NOMO-1 (cell line): ENCODE results near the gene SURF4.

Experiments used
- DNase-seq, 2 experiments: peaks; one replicate each; lab custom pipeline; 2025; ENCODE audit not compliant: unreplicated experiment in 2 of 2; lab: John Stamatoyannopoulos, UW

The SURF4 gene

GRCh38 chr9:133375116-133375723, 640 bp downstream of the SURF4 start:
- peak in 1 of 2 experiments; percentile 47 for DNase-seq

GRCh38 chr9:133374612-133375115, 1.2 kb downstream of the SURF4 start:
- peak; percentile 34 to 58 for DNase-seq

DNA sequence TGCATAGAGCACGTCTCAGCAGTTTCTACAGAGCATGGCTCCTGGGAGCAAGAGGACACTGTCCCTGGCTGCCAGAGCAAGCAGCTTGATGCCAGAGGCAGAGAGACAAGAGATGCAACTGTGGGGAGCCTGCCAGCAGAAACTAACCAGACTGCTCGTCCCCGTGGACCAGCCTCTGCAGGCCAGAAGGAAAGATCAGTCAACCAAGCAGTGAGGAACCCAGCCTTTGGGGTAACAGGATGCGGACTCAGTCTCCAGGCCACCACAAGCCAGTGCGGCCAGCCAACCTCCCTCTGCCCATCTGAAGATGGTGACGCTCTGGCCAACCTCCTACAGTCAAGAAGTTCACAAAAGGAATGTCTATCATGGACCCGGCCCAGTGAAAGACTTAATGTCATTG, 3.7 kb downstream of the SURF4 start:
- no peak for DNase-seq

- DNase-seq = no peak
Observed at GRCh38 chr9:133371261-133371711, 4.6 kb downstream of the SURF4 start.

- no peak for DNase-seq
Observed at GRCh38 chr9:133370685-133371084, 5.2 kb downstream of the SURF4 start.

DNA sequence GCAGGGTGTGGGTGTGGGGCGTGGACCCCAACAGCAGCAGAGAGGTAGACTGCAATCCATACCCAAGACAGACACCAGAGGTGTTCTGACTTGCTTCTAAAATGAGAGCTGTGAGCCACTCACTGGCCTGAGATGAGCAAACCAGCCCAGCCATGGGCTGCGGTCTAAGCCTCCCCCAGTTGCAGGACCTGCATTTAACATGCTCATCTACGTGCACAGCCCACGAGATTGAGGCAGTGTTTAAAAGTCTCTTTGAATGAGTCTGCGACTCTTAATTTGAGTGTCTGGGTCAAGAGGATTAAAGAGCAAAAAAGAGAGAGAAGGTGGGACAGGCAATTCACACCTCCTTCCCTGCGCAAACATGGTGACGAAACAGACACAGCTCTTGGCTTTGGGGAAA, 5.9 kb downstream of the SURF4 start:
- no peak for DNase-seq

GRCh38 chr9:133369422-133369821, 6.4 kb downstream of the SURF4 start:
- DNase-seq = no peak

DNA sequence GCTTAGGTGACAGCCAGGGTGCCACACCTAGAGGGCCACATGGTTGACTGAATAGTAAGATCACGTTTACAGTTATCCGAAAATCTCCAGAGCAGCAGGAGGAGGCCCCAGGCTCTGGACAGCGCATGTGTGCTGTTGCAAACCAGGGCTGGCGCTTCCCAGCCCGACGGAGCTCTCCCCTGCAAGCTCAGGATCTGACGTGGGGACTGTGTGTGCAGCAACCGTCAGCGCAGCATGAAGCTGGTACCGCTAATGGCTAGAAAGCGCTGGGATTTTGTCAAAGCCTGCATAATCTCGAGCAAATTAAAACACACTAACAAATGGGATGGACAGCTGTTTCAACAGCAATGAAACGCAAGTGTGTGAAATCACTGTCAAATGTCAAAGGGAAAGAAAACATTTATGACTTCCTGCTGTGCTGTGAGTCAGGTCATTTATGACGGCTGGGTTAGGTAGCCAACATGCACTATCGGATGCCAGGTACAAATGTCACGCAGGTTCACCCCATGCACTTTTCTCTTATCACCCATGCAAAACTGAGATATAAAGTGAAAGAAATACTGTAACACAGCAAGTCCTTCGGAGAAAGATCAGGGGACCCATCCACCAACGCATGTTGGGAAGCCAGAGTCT, 7.5 kb downstream of the SURF4 start:
- DNase-seq = no peak

GRCh38 chr9:133367778-133368177, 8.1 kb downstream of the SURF4 start:
- no peak for DNase-seq

- no peak for DNase-seq
Observed at GRCh38 chr9:133367221-133367620, 8.6 kb downstream of the SURF4 start.

GRCh38 chr9:133366435-133366834, 9.4 kb downstream of the SURF4 start:
- DNase-seq = no peak

DNA sequence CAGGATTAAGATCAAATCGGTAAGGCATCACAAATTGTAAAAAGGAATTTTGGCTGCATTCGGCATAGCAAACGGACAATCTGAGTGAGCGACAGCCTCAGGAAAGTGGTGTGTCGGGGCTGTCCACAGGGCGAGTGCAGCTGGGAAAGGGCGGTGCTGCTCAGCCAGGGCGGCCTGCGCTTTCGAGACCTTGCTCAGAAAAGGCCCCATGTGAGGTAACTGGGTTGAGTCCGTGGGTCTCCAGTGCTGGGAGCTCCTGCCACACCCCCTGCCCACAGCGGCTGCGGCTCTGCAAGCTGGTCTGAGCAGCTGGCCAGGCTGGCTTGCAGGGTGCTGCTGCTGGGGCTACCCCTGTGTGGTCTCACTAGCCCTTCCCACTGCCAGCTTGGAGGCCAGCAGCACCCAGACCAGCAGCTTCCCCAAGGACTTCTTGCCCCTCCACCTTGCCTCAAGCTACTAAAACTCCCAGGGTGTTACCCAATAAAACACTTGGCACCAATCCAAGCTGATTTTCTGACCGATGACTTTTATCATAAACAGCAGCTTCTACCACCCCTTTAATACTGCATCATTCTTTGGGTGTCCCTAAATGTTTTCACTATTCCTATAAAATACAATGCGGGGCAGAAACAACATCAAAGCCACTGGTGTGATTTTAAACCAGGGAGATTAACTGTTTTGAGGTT, 13.4 kb downstream of the SURF4 start:
- no peak for DNase-seq

DNA sequence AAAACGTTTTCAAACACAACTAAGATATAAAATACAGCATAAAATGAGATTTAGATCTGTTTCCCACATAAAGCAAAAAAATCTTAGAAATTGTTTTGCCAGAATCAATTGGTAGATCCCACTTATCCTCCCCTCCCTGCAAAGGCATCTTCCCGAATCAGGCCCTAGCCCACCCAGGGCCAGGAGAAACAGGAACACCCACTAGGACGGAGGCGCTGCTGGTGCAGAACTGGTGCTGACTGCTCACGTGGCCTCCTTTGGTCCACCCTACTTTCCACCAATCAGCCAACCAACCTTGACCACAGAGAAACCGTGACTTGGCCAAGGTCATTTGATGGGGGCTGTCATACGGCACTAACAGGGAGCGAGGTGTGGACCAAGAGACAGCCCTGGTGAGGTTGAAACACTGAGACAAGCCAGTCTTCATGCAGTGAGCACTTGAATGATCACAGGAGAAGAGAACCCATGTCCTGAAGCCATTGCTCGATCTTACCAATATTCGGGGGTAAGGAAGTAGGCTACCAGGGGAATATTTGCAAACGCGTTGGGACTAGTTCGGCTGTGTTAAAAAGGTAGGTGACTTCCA, 14.3 kb downstream of the SURF4 start:
- no peak for DNase-seq

GRCh38 chr9:133360400-133361393, 15.2 kb downstream of the SURF4 start:
- no peak for DNase-seq

DNA sequence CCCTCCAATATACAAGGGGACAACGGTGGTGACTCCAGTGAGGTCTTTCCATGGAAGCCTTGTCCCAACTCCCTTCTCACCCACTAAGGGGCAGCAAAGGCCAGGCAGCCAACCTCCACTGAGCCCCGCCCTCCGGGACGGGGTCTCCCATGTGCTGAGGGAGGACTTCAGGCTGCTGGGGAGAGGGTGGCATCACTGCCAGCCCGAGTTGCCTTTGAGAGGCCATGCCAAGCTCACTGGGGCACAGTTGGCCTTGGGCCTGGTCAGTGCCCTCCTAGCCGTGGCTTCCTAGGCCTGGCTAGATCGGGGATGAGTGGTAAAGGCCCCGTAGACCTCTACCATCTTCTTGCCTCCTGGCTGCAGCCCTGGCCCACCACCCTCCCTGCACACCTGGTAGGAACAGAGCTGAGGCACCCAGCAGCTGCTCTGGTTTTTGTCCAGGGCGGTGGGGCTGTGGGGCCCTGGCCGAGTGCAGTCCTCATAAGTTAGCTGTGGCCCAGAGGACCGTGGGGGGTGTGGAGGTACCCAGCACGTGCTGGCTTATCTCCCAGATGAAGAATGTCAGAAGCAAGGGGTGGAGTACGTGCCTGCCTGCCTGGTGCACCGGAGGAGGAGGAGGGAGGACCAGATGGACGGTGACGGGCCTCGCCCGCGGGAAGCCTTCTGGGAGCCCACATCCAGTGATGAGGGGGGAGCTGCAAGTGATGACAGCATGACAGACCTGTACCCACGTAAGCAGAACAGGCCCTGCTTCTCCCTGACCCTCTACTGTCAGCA, 16.3 kb downstream of the SURF4 start:
- no peak for DNase-seq

- DNase-seq = no peak
Observed at GRCh38 chr9:133357656-133358055, 18.2 kb downstream of the SURF4 start.

GRCh38 chr9:133356391-133357091, 19.3 kb downstream of the SURF4 start, which contains the start of the genes SURF1 and SURF2:
Gene SURF1 (minus strand): TSS chr9:133356487. CDS start chr9:133356453, 34 bp downstream.
Gene SURF2 (plus strand): TSS chr9:133356550. CDS start chr9:133356593, 43 bp downstream.
- peak; percentile 51 to 78 for DNase-seq

GRCh38 chr9:133355881-133356357, 19.9 kb downstream of the SURF4 start:
- DNase-seq = peak in 1 of 2 experiments; percentile 54
